ENCODE data around the gene GABARAP.
A peak's percentile ranks its signal among the peaks of the same experiment; 100 is the strongest.

GABARAP gene

GRCh38 chr17:7220593-7221277 lies 21.5 kb downstream of the GABARAP start:
- peak; percentile 68 for TF ChIP-seq CTCF (IDR thresholded peaks at IDR 0.05; ENCODE audit: low read depth, low read length, missing control alignments)
- peak overlapping the region; percentile 96 for H3K4me3 ChIP-seq (ENCODE audit: low read depth, low read length)
- DNase-seq (ENCODE audit: low read depth) = no peak

GRCh38 chr17:7219812-7220592 lies 22.2 kb downstream of the GABARAP start, which contains the start of the genes ACADVL and DLG4:
ACADVL (plus strand) TSS chr17:7219938; CDS start chr17:7219985, 47 bp downstream.
DLG4 (minus strand) TSS chr17:7219836.
- no peak for DNase-seq (ENCODE audit: low read depth)
- no peak for TF ChIP-seq CTCF (IDR thresholded peaks at IDR 0.05; ENCODE audit: low read depth, low read length, missing control alignments)
- peak within 1 kb of the TSS; percentile 96 for H3K4me3 ChIP-seq (ENCODE audit: low read depth, low read length)

GRCh38 chr17:7219229-7219811 lies 22.9 kb downstream of the GABARAP start:
- no peak for DNase-seq (ENCODE audit: low read depth)
- peak overlapping the region; percentile 96 for H3K4me3 ChIP-seq (ENCODE audit: low read depth, low read length)
- no peak for TF ChIP-seq CTCF (IDR thresholded peaks at IDR 0.05; ENCODE audit: low read depth, low read length, missing control alignments)

GRCh38 chr17:7218758-7219157 lies 23.5 kb downstream of the GABARAP start:
- no peak overlapping the region for H3K4me3 ChIP-seq (ENCODE audit: low read depth, low read length)
- no peak for DNase-seq (ENCODE audit: low read depth)
- no peak for TF ChIP-seq CTCF (IDR thresholded peaks at IDR 0.05; ENCODE audit: low read depth, low read length, missing control alignments)

- no peak for DNase-seq (ENCODE audit: low read depth)
- TF ChIP-seq CTCF (IDR thresholded peaks at IDR 0.05; ENCODE audit: low read depth, low read length, missing control alignments) = no peak
- H3K4me3 ChIP-seq (ENCODE audit: low read depth, low read length) = no peak overlapping the region
Measured at GRCh38 chr17:7218166-7218565, 24.1 kb downstream of the GABARAP start.

- no peak for TF ChIP-seq CTCF (IDR thresholded peaks at IDR 0.05; ENCODE audit: low read depth, low read length, missing control alignments)
- H3K4me3 ChIP-seq (ENCODE audit: low read depth, low read length) = no peak overlapping the region
- no peak for DNase-seq (ENCODE audit: low read depth)
Measured at GRCh38 chr17:7217113-7217987, 24.9 kb downstream of the GABARAP start.

Measured in GM12864 (cell line).